Osteocyte (in vitro differentiated cells): Measurements from ENCODE around the gene IMMP2L. TPM values are rescaled to one million over a fixed set of nuclear protein-coding genes. Genes with fewer than 3 reads are reported as not detected.
"Not testable (repeated sequence)": the region's sequence is repeated elsewhere in the genome, so short reads cannot be mapped to it uniquely, and the experiment has no call there.

Experiments
- DNase-seq: peaks from one replicate; pipeline ENCODE4 v3.0.0; 2021; ENCODE audit warnings: mixed read lengths; ENCODE audit not compliant: unreplicated experiment; ENCODE audit errors: extremely low spot score
- H3K27ac Mint-ChIP-seq: one replicate; pipeline ENCODE4 v1.8.0; 2021; ENCODE audit warnings: mild to moderate bottlenecking, mixed read lengths; ENCODE audit not compliant: unreplicated experiment
- H3K27me3 Mint-ChIP-seq: one replicate; pipeline ENCODE4 v1.8.0; 2021; ENCODE audit warnings: mixed read lengths; ENCODE audit not compliant: unreplicated experiment
- H3K36me3 Mint-ChIP-seq: one replicate; pipeline ENCODE4 v1.8.0; 2021; ENCODE audit warnings: mixed read lengths; ENCODE audit not compliant: unreplicated experiment
- H3K4me1 Mint-ChIP-seq: one replicate; pipeline ENCODE4 v1.8.0; 2021; ENCODE audit warnings: mixed read lengths; ENCODE audit not compliant: unreplicated experiment
- H3K4me3 Mint-ChIP-seq: one replicate; pipeline ENCODE4 v1.8.0; 2021; ENCODE audit warnings: mild to moderate bottlenecking, moderate library complexity, mixed read lengths; ENCODE audit not compliant: unreplicated experiment
- H3K9me3 Mint-ChIP-seq: one replicate; pipeline ENCODE4 v1.8.0; 2021; ENCODE audit warnings: mixed read lengths; ENCODE audit not compliant: unreplicated experiment
- total RNA-seq: library from RNA; stranded (reverse); gene quantifications from 2 replicates; pipeline ENCODE4 v1.2.1, GENCODE V29; 2021
- TF ChIP-seq, protein P1 (sequence below): fragments of 200-600 bp; sonication (generic); IDR thresholded peaks from 2 replicates; pipeline ENCODE4 v1.5.0; 2021; ENCODE audit warnings: antibody characterized with exemption, mild to moderate bottlenecking, moderate library complexity

IMMP2L gene
- total RNA-seq, 1 donor from 2014 or later, result 15.6 TPM

DNA sequence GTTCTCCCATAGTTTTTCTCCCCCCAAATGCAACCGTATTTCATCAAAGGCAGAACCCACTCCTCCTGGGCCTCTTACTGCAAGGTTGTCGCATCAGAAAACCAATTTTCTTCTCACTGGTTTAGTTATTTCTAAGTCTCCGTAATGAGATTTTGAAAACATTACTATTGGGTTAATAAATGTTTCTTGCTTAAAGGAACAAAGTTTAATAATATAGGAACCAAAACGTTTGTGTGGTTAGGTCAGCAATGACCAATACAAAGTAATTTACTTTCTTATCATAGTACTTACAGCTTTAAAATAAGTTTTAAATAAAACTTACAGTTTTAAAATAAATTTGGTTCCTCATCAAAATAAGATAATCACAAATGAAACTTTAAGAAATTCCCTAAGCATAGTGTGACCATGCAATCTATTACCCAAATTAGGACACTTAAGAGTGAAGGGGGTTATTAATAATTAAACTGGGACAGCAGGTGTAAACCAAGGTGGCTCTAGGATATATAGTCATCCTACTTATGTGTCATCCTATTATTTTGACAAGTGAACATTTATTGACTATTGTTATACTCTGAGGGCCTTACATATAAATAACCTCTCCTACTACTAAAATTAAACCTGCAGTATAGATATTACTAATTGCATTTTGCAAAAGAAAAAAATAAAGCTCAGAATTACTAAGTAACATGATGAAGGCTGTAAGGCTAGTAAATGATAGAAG lies 886.7 kb downstream of the IMMP2L start:
- Mint-ChIP-seq H3K27me3 (no peaks in the 10 kb centered on the region), H3K27ac (no peak overlapping the region), H3K4me3 (no peak overlapping the region), H3K36me3 (no peaks in the 10 kb centered on the region), H3K4me1 (no peaks in the 10 kb centered on the region), H3K9me3 (peaks cover 11% of the 10 kb centered on the region)
- TF ChIP-seq, protein P1, sequence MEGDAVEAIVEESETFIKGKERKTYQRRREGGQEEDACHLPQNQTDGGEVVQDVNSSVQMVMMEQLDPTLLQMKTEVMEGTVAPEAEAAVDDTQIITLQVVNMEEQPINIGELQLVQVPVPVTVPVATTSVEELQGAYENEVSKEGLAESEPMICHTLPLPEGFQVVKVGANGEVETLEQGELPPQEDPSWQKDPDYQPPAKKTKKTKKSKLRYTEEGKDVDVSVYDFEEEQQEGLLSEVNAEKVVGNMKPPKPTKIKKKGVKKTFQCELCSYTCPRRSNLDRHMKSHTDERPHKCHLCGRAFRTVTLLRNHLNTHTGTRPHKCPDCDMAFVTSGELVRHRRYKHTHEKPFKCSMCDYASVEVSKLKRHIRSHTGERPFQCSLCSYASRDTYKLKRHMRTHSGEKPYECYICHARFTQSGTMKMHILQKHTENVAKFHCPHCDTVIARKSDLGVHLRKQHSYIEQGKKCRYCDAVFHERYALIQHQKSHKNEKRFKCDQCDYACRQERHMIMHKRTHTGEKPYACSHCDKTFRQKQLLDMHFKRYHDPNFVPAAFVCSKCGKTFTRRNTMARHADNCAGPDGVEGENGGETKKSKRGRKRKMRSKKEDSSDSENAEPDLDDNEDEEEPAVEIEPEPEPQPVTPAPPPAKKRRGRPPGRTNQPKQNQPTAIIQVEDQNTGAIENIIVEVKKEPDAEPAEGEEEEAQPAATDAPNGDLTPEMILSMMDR, result no peak
- no peak for DNase-seq

DNA sequence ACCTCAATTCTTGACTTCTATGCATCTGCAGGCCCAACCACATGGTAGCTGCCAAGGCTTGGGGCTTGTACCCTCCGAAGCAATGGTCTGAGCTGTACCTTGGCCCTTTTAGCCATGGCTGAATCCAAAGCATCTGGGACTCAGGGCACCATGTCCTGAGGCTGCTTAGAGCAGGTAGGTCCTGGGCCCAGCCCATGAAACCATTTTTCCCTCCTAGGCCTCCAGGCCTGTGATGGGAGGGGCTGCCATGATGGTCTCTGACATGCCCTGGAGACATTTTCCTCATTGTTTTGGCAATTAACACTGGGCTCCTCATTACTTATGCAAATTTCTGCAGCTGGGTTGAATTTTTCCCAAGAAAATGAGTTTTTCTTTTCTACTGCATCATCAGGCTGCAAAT lies 889.1 kb downstream of the IMMP2L start:
- H3K4me3 Mint-ChIP-seq, result no peak overlapping the region
- H3K9me3 Mint-ChIP-seq, result peaks cover 11% of the 10 kb centered on the region
- no peaks in the 10 kb centered on the region for H3K4me1 Mint-ChIP-seq
- no peak for DNase-seq
- TF ChIP-seq, protein P1, result no peak
- H3K27ac Mint-ChIP-seq, result no peak overlapping the region
- no peaks in the 10 kb centered on the region for H3K36me3 Mint-ChIP-seq
- H3K27me3 Mint-ChIP-seq, result no peaks in the 10 kb centered on the region

DNA sequence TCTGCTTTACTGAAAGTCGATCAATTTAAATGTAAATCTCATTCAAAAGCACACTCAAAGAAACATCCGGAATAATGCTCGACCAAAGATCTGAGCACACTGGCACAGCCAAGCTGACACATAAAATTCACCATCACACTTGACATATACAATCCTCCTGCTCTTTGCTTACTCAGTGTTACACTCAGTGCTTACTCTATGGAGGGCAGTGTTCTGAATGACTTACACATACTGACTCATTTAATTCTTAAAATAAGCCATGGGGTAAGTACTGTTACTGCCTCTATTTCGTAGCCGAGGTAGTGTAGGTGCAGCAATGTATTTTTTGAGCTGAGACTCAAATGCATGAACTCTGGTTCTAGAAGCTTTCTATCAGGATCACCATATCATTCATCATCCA lies 892.9 kb downstream of the IMMP2L start:
- H3K36me3 Mint-ChIP-seq, result no peaks in the 10 kb centered on the region
- H3K4me3 Mint-ChIP-seq, result no peak overlapping the region
- H3K9me3 Mint-ChIP-seq, result peaks cover 14% of the 10 kb centered on the region
- DNase-seq, result no peak
- no peaks in the 10 kb centered on the region for H3K27me3 Mint-ChIP-seq
- H3K4me1 Mint-ChIP-seq, result no peaks in the 10 kb centered on the region
- H3K27ac Mint-ChIP-seq, result no peak overlapping the region
- TF ChIP-seq, protein P1, result no peak

DNA sequence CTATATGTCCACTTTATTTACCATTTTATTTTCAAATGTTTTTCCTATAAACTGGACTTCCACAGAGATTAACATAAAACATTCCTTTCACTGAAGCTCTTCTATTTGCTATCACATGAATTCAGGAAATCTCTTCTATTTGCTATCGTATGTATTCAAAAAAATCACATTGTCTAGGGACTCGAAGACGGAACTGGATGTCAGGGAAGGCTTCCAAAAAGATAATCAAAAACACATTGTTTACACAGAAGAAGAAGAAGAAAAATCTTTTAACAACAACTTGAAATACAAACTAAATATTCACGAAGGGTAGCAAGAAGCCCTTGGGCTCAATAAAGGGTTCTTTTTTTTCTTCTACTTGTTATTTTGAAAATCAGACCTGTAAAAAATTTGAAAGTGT lies 897.5 kb downstream of the IMMP2L start:
- no peaks in the 10 kb centered on the region for H3K36me3 Mint-ChIP-seq
- H3K9me3 Mint-ChIP-seq, result peaks cover 15% of the 10 kb centered on the region
- no peak for DNase-seq
- H3K27ac Mint-ChIP-seq, result no peak overlapping the region
- no peak overlapping the region for H3K4me3 Mint-ChIP-seq
- no peaks in the 10 kb centered on the region for H3K4me1 Mint-ChIP-seq
- TF ChIP-seq, protein P1, result no peak
- no peaks in the 10 kb centered on the region for H3K27me3 Mint-ChIP-seq

DNA sequence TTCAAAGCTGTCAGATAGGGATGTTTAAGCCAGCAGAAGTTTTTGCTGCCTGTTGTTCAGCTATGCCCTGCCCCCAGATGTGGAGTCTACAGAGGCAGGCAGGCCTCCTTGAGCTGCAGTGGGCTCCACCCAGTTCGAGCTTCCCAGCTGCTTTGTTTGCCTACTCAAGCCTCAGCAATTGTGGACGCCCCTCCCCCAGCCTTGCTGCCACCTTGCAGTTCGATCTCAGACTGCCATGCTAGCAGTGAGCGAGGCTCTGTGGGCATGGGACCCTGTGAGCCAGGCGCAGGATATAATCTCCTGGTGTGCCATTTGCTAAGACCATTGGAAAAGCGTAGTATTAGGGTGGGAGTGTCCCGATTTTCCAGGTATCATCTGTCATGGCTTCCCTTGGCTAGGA lies 901.7 kb downstream of the IMMP2L start:
- not testable (repeated sequence) for H3K27me3 Mint-ChIP-seq, H3K36me3 Mint-ChIP-seq, H3K4me1 Mint-ChIP-seq, H3K27ac Mint-ChIP-seq, DNase-seq, H3K4me3 Mint-ChIP-seq
- peaks cover 22% of the 10 kb centered on the region for H3K9me3 Mint-ChIP-seq
